ENCODE data around the gene PIK3R2. TPM values are rescaled to one million over a fixed set of nuclear protein-coding genes. Genes with fewer than 3 reads are reported as not detected.

Gene PIK3R2
- total RNA-seq, 4 donors from 2014 or later, result 6.3 to 11.7 (median 7.4) TPM

GRCh38 chr19:18122860-18123795 is 29.8 kb upstream of the PIK3R2 start:
- DNase-seq (ENCODE audit: low spot score), result no peak
- TF ChIP-seq, protein P1, sequence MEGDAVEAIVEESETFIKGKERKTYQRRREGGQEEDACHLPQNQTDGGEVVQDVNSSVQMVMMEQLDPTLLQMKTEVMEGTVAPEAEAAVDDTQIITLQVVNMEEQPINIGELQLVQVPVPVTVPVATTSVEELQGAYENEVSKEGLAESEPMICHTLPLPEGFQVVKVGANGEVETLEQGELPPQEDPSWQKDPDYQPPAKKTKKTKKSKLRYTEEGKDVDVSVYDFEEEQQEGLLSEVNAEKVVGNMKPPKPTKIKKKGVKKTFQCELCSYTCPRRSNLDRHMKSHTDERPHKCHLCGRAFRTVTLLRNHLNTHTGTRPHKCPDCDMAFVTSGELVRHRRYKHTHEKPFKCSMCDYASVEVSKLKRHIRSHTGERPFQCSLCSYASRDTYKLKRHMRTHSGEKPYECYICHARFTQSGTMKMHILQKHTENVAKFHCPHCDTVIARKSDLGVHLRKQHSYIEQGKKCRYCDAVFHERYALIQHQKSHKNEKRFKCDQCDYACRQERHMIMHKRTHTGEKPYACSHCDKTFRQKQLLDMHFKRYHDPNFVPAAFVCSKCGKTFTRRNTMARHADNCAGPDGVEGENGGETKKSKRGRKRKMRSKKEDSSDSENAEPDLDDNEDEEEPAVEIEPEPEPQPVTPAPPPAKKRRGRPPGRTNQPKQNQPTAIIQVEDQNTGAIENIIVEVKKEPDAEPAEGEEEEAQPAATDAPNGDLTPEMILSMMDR (IDR thresholded peaks at IDR 0.05), result no peak
- ATAC-seq (ENCODE audit: low FRiP score), result no peak

DNA sequence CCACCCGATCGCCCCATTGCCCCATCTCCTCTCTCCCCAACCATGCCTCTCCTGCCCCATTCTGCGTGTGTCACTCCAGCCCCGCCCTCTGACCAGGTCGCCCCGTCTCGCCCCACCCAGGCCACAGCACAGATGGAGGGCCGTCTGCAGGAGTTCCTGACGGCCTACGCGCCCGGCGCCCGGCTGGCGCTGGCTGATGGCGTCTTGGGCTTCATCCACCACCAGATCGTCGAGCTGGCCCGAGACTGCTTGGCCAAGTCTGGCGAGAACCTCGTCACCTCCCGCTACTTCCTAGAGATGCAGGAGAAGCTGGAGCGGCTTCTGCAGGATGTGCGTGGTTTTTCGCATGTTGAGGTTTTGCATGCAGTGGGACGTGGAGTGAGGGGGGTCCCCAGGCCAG is 29.1 kb upstream of the PIK3R2 start:
- DNase-seq (ENCODE audit: low spot score), result no peak
- ATAC-seq (ENCODE audit: low FRiP score), result no peak
- TF ChIP-seq, protein P1 (IDR thresholded peaks at IDR 0.05), result no peak

DNA sequence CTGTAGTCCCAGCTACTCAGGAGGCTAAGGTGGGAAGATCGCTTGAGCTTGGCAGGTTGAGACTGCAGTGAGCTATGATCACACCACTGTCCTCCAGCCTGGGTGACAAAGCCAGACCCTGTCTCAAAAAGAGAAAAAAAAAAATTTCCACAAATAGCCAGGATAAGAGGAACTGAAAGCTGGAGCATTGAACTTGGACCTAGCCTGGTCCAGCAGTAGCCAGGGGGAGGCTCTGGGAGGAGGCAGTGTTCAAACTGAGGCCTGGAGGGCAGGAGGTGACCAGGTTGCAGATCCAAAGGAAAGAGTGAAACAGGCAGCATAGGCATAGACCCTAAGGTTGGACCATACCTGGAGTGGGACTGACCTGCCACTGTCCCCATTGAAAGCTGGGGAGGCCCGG is 26.9 kb upstream of the PIK3R2 start:
- DNase-seq (ENCODE audit: low spot score) (no peak), ATAC-seq (ENCODE audit: low FRiP score) (no peak)
- TF ChIP-seq, protein P1 (IDR thresholded peaks at IDR 0.05), result no peak

GRCh38 chr19:18128044-18128443 is 24.9 kb upstream of the PIK3R2 start:
- ATAC-seq (ENCODE audit: low FRiP score) (no peak), DNase-seq (ENCODE audit: low spot score) (no peak)
- TF ChIP-seq, protein P1 (IDR thresholded peaks at IDR 0.05), result no peak

GRCh38 chr19:18128805-18129204 is 24.2 kb upstream of the PIK3R2 start:
- ATAC-seq (ENCODE audit: low FRiP score) (no peak), DNase-seq (ENCODE audit: low spot score) (no peak)
- TF ChIP-seq, protein P1 (IDR thresholded peaks at IDR 0.05), result no peak

DNA sequence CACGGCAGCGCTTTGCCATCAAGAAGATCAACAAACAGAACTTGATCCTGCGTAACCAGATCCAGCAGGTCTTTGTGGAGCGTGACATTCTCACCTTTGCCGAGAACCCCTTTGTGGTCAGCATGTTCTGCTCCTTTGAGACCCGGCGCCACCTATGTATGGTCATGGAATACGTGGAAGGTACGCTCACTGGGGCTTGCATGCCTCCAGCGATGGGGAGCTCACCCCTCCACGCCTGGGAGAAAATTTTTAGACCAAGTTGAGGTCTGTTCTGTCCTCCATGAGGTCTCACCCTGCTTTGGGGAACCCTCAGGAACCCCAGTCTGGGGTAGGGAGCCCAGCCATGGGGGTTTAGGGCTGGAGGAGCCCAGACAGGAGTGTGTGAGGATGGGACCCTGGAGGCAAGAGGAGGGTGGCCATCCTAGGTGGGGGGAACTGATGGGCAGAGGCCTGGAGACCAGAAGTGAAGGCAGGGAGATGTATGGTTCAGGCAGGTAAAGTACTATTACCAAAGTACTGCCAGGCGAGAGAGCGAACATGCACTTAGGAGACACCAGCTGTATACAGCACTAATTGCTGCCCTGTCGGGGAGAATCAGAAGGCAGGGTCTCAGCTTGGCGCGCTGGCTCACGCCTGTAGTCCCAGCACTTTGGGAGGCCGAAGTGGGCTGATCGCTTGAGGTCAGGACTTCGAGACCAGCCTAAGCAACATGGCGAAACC is 22.3 kb upstream of the PIK3R2 start:
- TF ChIP-seq, protein P1 (IDR thresholded peaks at IDR 0.05), result no peak
- no peak for DNase-seq (ENCODE audit: low spot score)
- ATAC-seq (ENCODE audit: low FRiP score), result no peak
